HEK293T (cell line): ENCODE data around the gene PPP4R4.

Source experiments
- BHLHE40 ChIP-seq: fragments of 450-650 bp; IDR thresholded peaks from 2 replicates; pipeline ENCODE4 v1.6.1; 2016; ENCODE audit warnings: mild to moderate bottlenecking, moderate library complexity, borderline replicate concordance
- CTBP1 ChIP-seq: fragments of 450-650 bp; IDR thresholded peaks from 2 replicates; pipeline ENCODE4 v1.6.1; 2016; ENCODE audit warnings: borderline replicate concordance
- FOXK2 ChIP-seq: fragments of 450-650 bp; IDR thresholded peaks from 2 replicates; pipeline ENCODE4 v1.6.1; 2016; ENCODE audit warnings: mild to moderate bottlenecking
- L3MBTL2 ChIP-seq: fragments of 450-650 bp; conservative IDR thresholded peaks from 2 replicates; pipeline ENCODE4 v1.6.1; 2016; ENCODE audit warnings: mild to moderate bottlenecking
- SP1 ChIP-seq: fragments of 450-650 bp; IDR thresholded peaks from 2 replicates; pipeline ENCODE4 v1.6.1; 2017
- TARDBP ChIP-seq: fragments of 450-650 bp; IDR thresholded peaks from 2 replicates; pipeline ENCODE4 v1.6.1; 2016
- ZNF384 ChIP-seq: fragments of 450-650 bp; IDR thresholded peaks from 2 replicates; pipeline ENCODE4 v1.6.1; 2016
- TF ChIP-seq, protein P1 (sequence below): fragments of 450-650 bp; IDR thresholded peaks from 2 replicates; pipeline ENCODE4 v1.6.1; 2016

DNA sequence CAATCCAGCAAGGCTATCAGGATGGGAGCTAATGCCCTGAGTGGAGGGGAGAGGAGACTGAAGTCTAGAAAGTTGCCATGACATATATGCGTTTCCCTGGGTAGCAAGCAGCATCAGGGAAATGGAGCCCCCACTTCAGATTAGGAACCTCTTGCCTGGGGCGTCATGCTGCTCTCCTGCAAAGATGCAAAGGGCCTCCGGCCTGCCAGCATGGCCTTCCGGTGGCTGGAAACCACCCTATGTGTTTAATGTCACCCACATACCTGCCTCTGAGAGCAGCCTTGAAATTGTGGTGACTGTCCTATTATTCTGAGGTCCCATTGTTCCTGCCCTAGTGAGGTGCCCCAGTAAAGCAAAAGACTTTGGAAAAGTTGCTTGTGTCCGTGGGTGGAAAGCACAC is 34.7 kb upstream of the PPP4R4 start:
- no peak for TF ChIP-seq BHLHE40
- no peak for TF ChIP-seq SP1
- no peak for TF ChIP-seq L3MBTL2
- TF ChIP-seq FOXK2, result no peak
- TF ChIP-seq, protein P1, sequence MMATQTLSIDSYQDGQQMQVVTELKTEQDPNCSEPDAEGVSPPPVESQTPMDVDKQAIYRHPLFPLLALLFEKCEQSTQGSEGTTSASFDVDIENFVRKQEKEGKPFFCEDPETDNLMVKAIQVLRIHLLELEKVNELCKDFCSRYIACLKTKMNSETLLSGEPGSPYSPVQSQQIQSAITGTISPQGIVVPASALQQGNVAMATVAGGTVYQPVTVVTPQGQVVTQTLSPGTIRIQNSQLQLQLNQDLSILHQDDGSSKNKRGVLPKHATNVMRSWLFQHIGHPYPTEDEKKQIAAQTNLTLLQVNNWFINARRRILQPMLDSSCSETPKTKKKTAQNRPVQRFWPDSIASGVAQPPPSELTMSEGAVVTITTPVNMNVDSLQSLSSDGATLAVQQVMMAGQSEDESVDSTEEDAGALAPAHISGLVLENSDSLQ, result no peak
- no peak for TF ChIP-seq CTBP1
- TF ChIP-seq TARDBP, result no peak
- no peak for TF ChIP-seq ZNF384
